Mesendoderm (in vitro differentiated cells): ENCODE results near the gene CNOT1.

ENCODE experiments used
- DNase-seq: peaks from one replicate; pipeline ENCODE4 v3.0.0; 2013
- H2AK5ac ChIP-seq: 2 replicates; pipeline ENCODE4 v1.6.1; 2013; ENCODE audit warnings: low read length, inconsistent platforms
- H2BK120ac ChIP-seq: 2 replicates; pipeline ENCODE4 v1.6.1; 2013; ENCODE audit warnings: low read depth, mild to moderate bottlenecking, low read length, moderate library complexity, mixed read lengths
- H2BK15ac ChIP-seq: replicated peaks from 2 replicates; pipeline ENCODE4 v1.6.1; 2013; ENCODE audit warnings: low read depth, mild to moderate bottlenecking, moderate library complexity
- H2BK5ac ChIP-seq: 2 replicates; pipeline ENCODE4 v1.6.1; 2013; ENCODE audit warnings: low read length, inconsistent platforms
- H3K18ac ChIP-seq: 2 replicates; pipeline ENCODE4 v1.6.1; 2013; ENCODE audit warnings: mild to moderate bottlenecking, low read length, mixed read lengths
- H3K23ac ChIP-seq: one replicate; pipeline ENCODE4 v1.6.1; 2013; ENCODE audit warnings: low read length
- H3K27ac ChIP-seq: 2 replicates; pipeline ENCODE4 v1.5.1; 2013; ENCODE audit warnings: low read depth, mild to moderate bottlenecking, inconsistent platforms, low read length, moderate library complexity
- H3K27me3 ChIP-seq: 2 replicates; pipeline ENCODE4 v1.6.1; 2013; ENCODE audit warnings: low read length, control low read depth, mild to moderate bottlenecking, inconsistent platforms; ENCODE audit not compliant: insufficient read depth, poor library complexity
- H3K36me3 ChIP-seq: 2 replicates; pipeline ENCODE4 v1.6.1; 2013; ENCODE audit warnings: low read length, inconsistent platforms; ENCODE audit not compliant: control insufficient read depth, insufficient read depth
- H3K4ac ChIP-seq: one replicate; pipeline ENCODE4 v1.6.1; 2013; ENCODE audit warnings: low read depth, mild to moderate bottlenecking, low read length, moderate library complexity
- H3K4me1 ChIP-seq: 2 replicates; pipeline ENCODE4 v1.6.1; 2013; ENCODE audit warnings: low read depth, low read length, inconsistent platforms; ENCODE audit not compliant: control insufficient read depth
- H3K4me2 ChIP-seq: 2 replicates; pipeline ENCODE4 v1.6.1; 2013; ENCODE audit warnings: low read length
- H3K4me3 ChIP-seq: 2 replicates; pipeline ENCODE4 v1.5.1; 2013; ENCODE audit warnings: mild to moderate bottlenecking, low read length
- H3K56ac ChIP-seq: one replicate; pipeline ENCODE4 v1.6.1; 2013; ENCODE audit warnings: low read length
- H3K79me1 ChIP-seq: 2 replicates; pipeline ENCODE4 v1.6.1; 2013; ENCODE audit warnings: low read length, inconsistent platforms
- H3K79me2 ChIP-seq: 2 replicates; pipeline ENCODE4 v1.6.1; 2013; ENCODE audit warnings: mild to moderate bottlenecking, low read length; ENCODE audit not compliant: control insufficient read depth, insufficient read depth
- H3K9ac ChIP-seq: 2 replicates; pipeline ENCODE4 v1.6.1; 2013; ENCODE audit warnings: low read length, inconsistent platforms
- H4K5ac ChIP-seq: one replicate; pipeline ENCODE4 v1.6.1; 2013; ENCODE audit warnings: low read length
- H4K8ac ChIP-seq: one replicate; pipeline ENCODE4 v1.6.1; 2013; ENCODE audit warnings: low read depth, mild to moderate bottlenecking, control low read depth, low read length, moderate library complexity
- WGBS: extraction: QIAGEN DNeasy Blood & Tissue Kit; methylation state at CpG from one replicate; pipeline ENCODE4 v1.1.7; 2013; ENCODE audit warnings: low lambda C conversion rate, missing lambda C conversion rate; ENCODE audit not compliant: insufficient coverage; ENCODE audit errors: extremely low coverage; 5-methylcytosine and 5-hydroxymethylcytosine counted together

CNOT1 gene

DNA sequence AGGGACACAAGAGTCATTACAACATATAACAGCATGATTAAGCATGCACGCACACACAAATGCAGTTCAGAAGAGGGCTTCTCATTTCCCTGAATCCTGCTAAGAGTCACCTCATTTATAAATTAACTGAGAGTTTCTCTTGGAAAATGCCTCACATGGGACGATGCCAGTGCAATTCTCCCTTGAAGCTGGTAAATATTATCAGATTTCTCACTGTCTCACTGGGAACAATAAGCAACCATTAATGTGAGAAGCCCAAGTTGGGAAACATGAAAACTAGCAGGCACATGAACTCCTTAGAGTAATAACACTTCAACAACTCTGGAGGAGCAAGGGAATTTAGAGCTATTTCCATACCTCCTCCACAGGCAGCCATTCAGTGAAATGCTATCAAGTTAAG, 87.9 kb downstream of the CNOT1 start:
- H3K79me2 ChIP-seq, result no peaks in the 10 kb centered on the region
- no peaks in the 10 kb centered on the region for H3K4me1 ChIP-seq
- H3K4ac ChIP-seq, result no peak overlapping the region
- no peak overlapping the region for H3K27ac ChIP-seq
- peaks cover 2% of the 10 kb centered on the region for H3K79me1 ChIP-seq
- H4K5ac ChIP-seq, result no peak overlapping the region
- no peak overlapping the region for H3K4me3 ChIP-seq
- no peak overlapping the region for H2BK5ac ChIP-seq
- no peak overlapping the region for H3K23ac ChIP-seq
- H3K18ac ChIP-seq, result no peak overlapping the region
- H2AK5ac ChIP-seq, result no peak overlapping the region
- no peak overlapping the region for H3K56ac ChIP-seq
- no peak overlapping the region for H3K9ac ChIP-seq
- no peak for DNase-seq
- WGBS, result no CpG with 5 or more reads among the region's 2 CpGs
- no peak overlapping the region for H2BK15ac ChIP-seq
- H3K4me2 ChIP-seq, result no peak overlapping the region
- H3K27me3 ChIP-seq, result no peaks in the 10 kb centered on the region
- peaks cover 25% of the 10 kb centered on the region for H3K36me3 ChIP-seq
- no peak overlapping the region for H2BK120ac ChIP-seq
- no peak overlapping the region for H4K8ac ChIP-seq

- no peak overlapping the region for H3K18ac ChIP-seq
- H2BK15ac ChIP-seq, result no peak overlapping the region
- no CpG with 5 or more reads among the region's 10 CpGs for WGBS
- DNase-seq, result no peak
- H2BK5ac ChIP-seq, result no peak overlapping the region
- no peak overlapping the region for H3K27ac ChIP-seq
- H3K4me2 ChIP-seq, result no peak overlapping the region
- H3K9ac ChIP-seq, result no peak overlapping the region
- no peak overlapping the region for H4K8ac ChIP-seq
- no peaks in the 10 kb centered on the region for H3K4me1 ChIP-seq
- H3K4ac ChIP-seq, result no peak overlapping the region
- H3K79me2 ChIP-seq, result no peaks in the 10 kb centered on the region
- H3K27me3 ChIP-seq, result no peaks in the 10 kb centered on the region
- peaks cover 1% of the 10 kb centered on the region for H3K79me1 ChIP-seq
- H4K5ac ChIP-seq, result no peak overlapping the region
- H3K23ac ChIP-seq, result no peak overlapping the region
- H3K56ac ChIP-seq, result no peak overlapping the region
- no peak overlapping the region for H2AK5ac ChIP-seq
- peaks cover 24% of the 10 kb centered on the region for H3K36me3 ChIP-seq
- H3K4me3 ChIP-seq, result no peak overlapping the region
- no peak overlapping the region for H2BK120ac ChIP-seq
Measured at GRCh38 chr16:58537124-58537906, 92.3 kb downstream of the CNOT1 start.

- Histone ChIP-seq H3K4me2 (no peak overlapping the region), H2BK120ac (no peak overlapping the region), H2BK5ac (no peak overlapping the region), H3K79me1 (peaks cover 1% of the 10 kb centered on the region), H3K4me3 (no peak overlapping the region), H3K9ac (no peak overlapping the region), H4K8ac (no peak overlapping the region), H3K18ac (no peak overlapping the region), H3K56ac (no peak overlapping the region), H2AK5ac (no peak overlapping the region), H4K5ac (no peak overlapping the region), H3K36me3 (peaks cover 28% of the 10 kb centered on the region), H2BK15ac (no peak overlapping the region), H3K23ac (no peak overlapping the region), H3K27me3 (no peaks in the 10 kb centered on the region), H3K4ac (no peak overlapping the region), H3K4me1 (no peaks in the 10 kb centered on the region), H3K27ac (no peak overlapping the region), H3K79me2 (no peaks in the 10 kb centered on the region)
- no peak for DNase-seq
- no CpG with 5 or more reads among the region's 5 CpGs for WGBS
Measured at GRCh38 chr16:58536278-58536677, 93.3 kb downstream of the CNOT1 start.

GRCh38 chr16:58535100-58535499, 94.5 kb downstream of the CNOT1 start:
- no peak overlapping the region for H2AK5ac ChIP-seq
- H3K27me3 ChIP-seq, result no peaks in the 10 kb centered on the region
- H3K18ac ChIP-seq, result no peak overlapping the region
- H3K79me2 ChIP-seq, result no peaks in the 10 kb centered on the region
- no peak overlapping the region for H4K5ac ChIP-seq
- no peak overlapping the region for H3K27ac ChIP-seq
- H3K56ac ChIP-seq, result no peak overlapping the region
- no peak overlapping the region for H3K9ac ChIP-seq
- H3K23ac ChIP-seq, result no peak overlapping the region
- no peak overlapping the region for H4K8ac ChIP-seq
- WGBS, result no CpG with 5 or more reads among the region's 3 CpGs
- no peak for DNase-seq
- H3K4me2 ChIP-seq, result no peak overlapping the region
- H2BK5ac ChIP-seq, result no peak overlapping the region
- no peak overlapping the region for H3K4me3 ChIP-seq
- H3K4ac ChIP-seq, result no peak overlapping the region
- no peaks in the 10 kb centered on the region for H3K4me1 ChIP-seq
- peaks cover 28% of the 10 kb centered on the region for H3K36me3 ChIP-seq
- H3K79me1 ChIP-seq, result peaks cover 1% of the 10 kb centered on the region
- no peak overlapping the region for H2BK15ac ChIP-seq
- no peak overlapping the region for H2BK120ac ChIP-seq

- Histone ChIP-seq H3K56ac (no peak overlapping the region), H3K36me3 (peaks cover 28% of the 10 kb centered on the region), H4K8ac (no peak overlapping the region), H3K4me1 (no peaks in the 10 kb centered on the region), H3K79me2 (no peaks in the 10 kb centered on the region), H3K23ac (no peak overlapping the region), H4K5ac (no peak overlapping the region), H2AK5ac (no peak overlapping the region), H3K79me1 (peaks cover 1% of the 10 kb centered on the region), H3K4me3 (no peak overlapping the region), H3K9ac (no peak overlapping the region), H2BK120ac (no peak overlapping the region), H2BK15ac (no peak overlapping the region), H2BK5ac (no peak overlapping the region), H3K27ac (no peak overlapping the region), H3K4ac (no peak overlapping the region), H3K4me2 (no peak overlapping the region), H3K27me3 (no peaks in the 10 kb centered on the region), H3K18ac (no peak overlapping the region)
- no peak for DNase-seq
- no CpG with 5 or more reads among the region's 14 CpGs for WGBS
Measured at GRCh38 chr16:58533751-58534470, 95.7 kb downstream of the CNOT1 start.
